AG10803 (cell line): ENCODE results near the gene KCNT1.

Source experiments
- DNase-seq: peaks from one replicate; pipeline ENCODE4 v3.0.0; 2010; ENCODE audit warnings: low read depth
- H3K4me3 ChIP-seq: 2 replicates; pipeline ENCODE4 v1.5.1; 2011; ENCODE audit warnings: mild to moderate bottlenecking, low read length, control low read depth
- CTCF ChIP-seq: conservative IDR thresholded peaks from 2 replicates; pipeline ENCODE4 v1.5.1; 2011; ENCODE audit warnings: mild to moderate bottlenecking, low read length, control low read depth, inconsistent platforms

Gene KCNT1

DNA sequence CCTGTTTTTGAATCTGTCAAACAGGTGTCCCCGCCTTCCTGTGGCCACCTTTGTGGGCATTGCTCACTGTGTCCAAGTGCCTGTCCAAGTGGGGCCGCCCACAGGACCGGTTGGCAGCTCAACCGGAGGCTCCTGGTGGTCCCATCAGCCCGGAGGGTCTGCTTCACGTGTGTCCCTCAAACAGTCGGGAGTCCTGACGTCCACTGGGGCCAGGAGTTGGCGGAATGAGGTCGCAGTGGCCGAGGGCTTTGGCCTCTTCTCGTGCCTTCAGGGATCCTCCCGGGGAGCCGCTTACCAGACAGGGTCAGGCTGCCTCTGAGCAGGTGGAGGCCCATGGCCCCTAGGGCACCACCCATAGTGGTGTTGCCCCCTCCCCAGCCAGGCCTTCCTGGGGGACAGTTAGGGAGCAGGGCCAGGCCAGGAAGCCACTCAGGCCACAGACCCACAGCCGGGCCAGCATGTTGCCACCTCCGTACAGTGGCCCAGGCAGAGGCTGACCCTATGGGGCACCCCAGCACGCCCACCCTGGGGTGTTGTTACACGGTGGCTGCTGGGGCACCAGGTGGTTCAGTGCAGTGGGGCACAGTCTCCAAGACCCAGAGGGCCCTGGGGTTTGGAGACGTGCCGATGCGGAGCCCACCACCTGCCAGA is 69.5 kb downstream of the KCNT1 start:
- no peak for DNase-seq
- no peak for TF ChIP-seq CTCF
- H3K4me3 ChIP-seq: no peak overlapping the region

DNA sequence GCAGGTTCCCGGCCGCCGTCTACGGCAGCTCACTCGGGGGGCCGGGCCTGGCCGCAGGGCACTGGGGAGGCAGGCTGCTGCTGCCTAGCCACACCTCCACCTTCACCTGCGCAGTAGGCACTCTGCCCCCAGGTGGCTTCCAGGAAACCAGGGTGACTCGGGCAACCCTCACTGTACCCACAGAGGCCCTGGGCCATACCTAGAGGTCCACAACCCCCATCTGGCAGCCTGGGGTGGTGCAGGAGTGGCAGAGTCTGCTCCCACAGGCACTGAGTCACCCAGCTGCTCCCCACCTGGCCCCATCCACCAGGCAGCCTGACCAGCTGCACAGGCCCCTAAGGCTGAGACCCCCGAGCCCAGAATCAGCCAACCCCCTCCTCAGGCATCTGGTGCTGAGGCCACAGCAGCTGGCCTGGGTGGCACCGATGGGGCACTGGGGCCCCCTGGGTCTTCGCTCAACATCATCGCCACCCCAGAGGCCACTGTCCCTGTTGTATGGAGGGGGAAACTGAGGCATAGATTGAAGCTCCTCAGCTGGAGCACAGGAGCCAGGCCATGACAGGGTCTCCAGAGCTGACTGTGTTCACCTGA is 70.2 kb downstream of the KCNT1 start:
- H3K4me3 ChIP-seq: no peak overlapping the region
- DNase-seq: no peak
- TF ChIP-seq CTCF: no peak

DNA sequence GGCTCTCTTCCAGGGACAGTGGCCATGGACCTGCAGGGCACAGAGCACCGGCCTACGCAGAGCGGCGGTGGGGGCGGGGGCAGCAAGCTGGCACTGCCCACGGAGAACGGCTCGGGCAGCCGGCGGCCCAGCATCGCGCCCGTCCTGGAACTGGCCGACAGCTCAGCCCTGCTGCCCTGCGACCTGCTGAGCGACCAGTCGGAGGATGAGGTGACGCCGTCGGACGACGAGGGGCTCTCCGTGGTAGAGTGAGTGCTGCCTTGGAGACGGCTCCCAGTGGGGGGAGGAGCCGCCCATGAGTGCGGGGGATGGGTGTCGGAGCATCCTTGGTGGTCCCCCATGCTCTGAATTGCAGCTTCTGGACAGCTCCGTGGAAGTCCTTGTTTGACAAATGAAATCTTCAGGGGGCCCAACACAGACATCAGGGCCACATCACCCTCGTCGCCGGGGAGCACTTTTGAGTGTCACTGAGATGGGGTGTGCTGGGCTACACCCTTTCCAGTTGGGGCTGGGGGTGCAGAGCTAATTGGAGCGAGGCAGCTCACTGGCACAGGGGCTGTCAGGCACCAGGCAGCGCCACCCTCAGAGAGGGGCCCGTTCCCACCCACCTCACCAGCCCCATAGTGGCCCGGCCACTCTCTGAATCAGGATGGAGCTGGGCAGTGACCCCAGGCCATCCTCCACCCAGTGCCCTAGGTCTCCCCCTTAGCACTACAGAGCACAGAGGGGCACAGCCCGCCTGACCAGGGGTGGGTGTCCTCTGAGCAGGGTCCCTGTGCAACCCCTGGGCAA is 70.9 kb downstream of the KCNT1 start:
- no peak for TF ChIP-seq CTCF
- no peak for DNase-seq

GRCh38 chr9:135773530-135774238 is 71.7 kb downstream of the KCNT1 start:
- no peak for TF ChIP-seq CTCF
- H3K4me3 ChIP-seq: no peak overlapping the region

More for the DNA sequence above, 70.9 kb downstream of the KCNT1 start:
- no peak overlapping the region for H3K4me3 ChIP-seq

GRCh38 chr9:135774239-135774747 is 72.3 kb downstream of the KCNT1 start:
- no peak for TF ChIP-seq CTCF
- DNase-seq: no peak
- H3K4me3 ChIP-seq: no peak overlapping the region

More at GRCh38 chr9:135773530-135774238, 71.7 kb downstream of the KCNT1 start:
- no peak for DNase-seq

DNA sequence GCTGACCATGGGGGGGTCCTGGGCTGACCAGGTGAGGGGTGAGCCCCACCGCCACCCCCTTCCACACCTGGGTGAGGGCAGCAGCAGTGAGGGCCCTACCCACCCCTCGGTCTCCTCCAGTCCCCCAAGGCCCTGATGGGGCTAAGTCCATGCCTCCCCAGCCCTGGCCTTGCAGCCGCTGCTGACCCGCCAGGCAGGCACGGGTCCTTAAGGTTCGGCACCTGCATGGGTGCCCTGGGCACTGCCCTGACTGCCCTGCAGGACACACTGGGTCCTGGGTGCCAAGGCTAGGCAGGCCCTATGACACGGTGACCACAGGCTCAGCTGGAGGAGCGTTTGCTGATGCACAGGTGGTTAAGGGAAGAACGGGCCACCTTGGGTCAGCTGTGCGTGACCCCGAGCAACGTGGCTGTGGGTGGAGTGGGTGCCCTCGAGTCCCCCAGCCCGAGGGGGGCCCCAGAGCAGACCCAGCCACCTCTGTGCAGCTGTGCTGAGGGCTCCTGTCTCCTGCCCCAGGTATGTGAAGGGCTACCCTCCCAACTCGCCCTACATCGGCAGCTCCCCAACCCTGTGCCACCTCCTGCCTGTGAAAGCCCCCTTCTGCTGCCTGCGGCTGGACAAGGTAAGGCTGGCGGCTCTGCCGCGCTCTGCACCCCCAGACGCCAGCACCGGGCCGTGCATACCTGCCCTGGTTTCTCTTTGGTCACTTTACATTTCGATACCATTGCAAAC is 73.0 kb downstream of the KCNT1 start:
- no peak for DNase-seq
- no peak overlapping the region for H3K4me3 ChIP-seq
- no peak for TF ChIP-seq CTCF
